22Rv1 (cell line): ENCODE data around the gene PKN1.

Source experiments
- ZFX ChIP-seq: fragments of 450-650 bp; IDR thresholded peaks from 2 replicates; pipeline ENCODE4 v1.6.1; 2017; ENCODE audit warnings: antibody characterized with exemption, borderline replicate concordance
- TF ChIP-seq, protein P1 (sequence below): fragments of 450-650 bp; IDR thresholded peaks from 2 replicates; pipeline ENCODE4 v1.5.1; 2017; ENCODE audit warnings: mild to moderate bottlenecking

GRCh38 chr19:14411938-14412245 lies 21.2 kb upstream of the PKN1 start:
- TF ChIP-seq, protein P1, sequence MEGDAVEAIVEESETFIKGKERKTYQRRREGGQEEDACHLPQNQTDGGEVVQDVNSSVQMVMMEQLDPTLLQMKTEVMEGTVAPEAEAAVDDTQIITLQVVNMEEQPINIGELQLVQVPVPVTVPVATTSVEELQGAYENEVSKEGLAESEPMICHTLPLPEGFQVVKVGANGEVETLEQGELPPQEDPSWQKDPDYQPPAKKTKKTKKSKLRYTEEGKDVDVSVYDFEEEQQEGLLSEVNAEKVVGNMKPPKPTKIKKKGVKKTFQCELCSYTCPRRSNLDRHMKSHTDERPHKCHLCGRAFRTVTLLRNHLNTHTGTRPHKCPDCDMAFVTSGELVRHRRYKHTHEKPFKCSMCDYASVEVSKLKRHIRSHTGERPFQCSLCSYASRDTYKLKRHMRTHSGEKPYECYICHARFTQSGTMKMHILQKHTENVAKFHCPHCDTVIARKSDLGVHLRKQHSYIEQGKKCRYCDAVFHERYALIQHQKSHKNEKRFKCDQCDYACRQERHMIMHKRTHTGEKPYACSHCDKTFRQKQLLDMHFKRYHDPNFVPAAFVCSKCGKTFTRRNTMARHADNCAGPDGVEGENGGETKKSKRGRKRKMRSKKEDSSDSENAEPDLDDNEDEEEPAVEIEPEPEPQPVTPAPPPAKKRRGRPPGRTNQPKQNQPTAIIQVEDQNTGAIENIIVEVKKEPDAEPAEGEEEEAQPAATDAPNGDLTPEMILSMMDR, result no peak
- no peak for TF ChIP-seq ZFX
